HCT116 (cell line): ENCODE results near the gene FAM234B. TPM values are rescaled to one million over a fixed set of nuclear protein-coding genes. Genes with fewer than 3 reads are reported as not detected.

Experiments
- ATAC-seq: fragments of 200-7000 bp; cut with Tn5 transposase; 2 replicates; pipeline ENCODE4 v1.9.1; 2020; ENCODE audit warnings: mild to moderate bottlenecking, moderate library complexity
- BruUV-seq: library from RNA; stranded (reverse); fragments of 400-500 nt; replicated peaks from 2 replicates; lab custom pipeline; 2021; lab: Mats Ljungman, UMichigan
- CTCF ChIA-PET: fragments of 300-600 bp; sonication (Branson Sonifier 250); formaldehyde crosslinking; loops from one replicate; lab custom pipeline; 2021; ENCODE audit warnings: antibody characterized with exemption; lab: Charles Lee
- POLR2A ChIA-PET: fragments of 300-600, 350-600 bp; sonication (Branson Sonifier 250); formaldehyde crosslinking; loops from one replicate; lab custom pipeline; 2021; ENCODE audit warnings: antibody characterized with exemption; lab: Charles Lee
- RAD21 ChIA-PET, 2 experiments: fragments of 300-600 bp; sonication (Branson Sonifier 250); formaldehyde crosslinking; loops; one replicate each; lab custom pipeline; 2023; ENCODE audit warnings: low total read pairs in 2 of 2; ENCODE audit not compliant: uncharacterized antibody in 2 of 2, unreplicated experiment in 2 of 2, low non-redundant PET in 1 of 2; lab: Charles Lee
- DNase-seq: peaks from one replicate; pipeline ENCODE4 v3.0.0-alpha.2; 2010; ENCODE audit warnings: low read depth, low spot score
- H2AFZ ChIP-seq: fragments of 200-600 bp; shearing (Covaris generic), sonication (generic); 2 replicates; pipeline ENCODE4 v1.6.1; 2017; ENCODE audit warnings: low read depth, mixed run types, mixed read lengths, antibody characterized with exemption, low read length; ENCODE audit not compliant: poor library complexity, severe bottlenecking
- H3K27ac ChIP-seq: 2 replicates; pipeline ENCODE4 v1.5.1; 2012; ENCODE audit warnings: low read depth, low read length
- H3K27me3 ChIP-seq: fragments of 200-600 bp; sonication (generic); 2 replicates; pipeline ENCODE4 v1.6.1; 2016; ENCODE audit warnings: mixed run types, low read length, mixed read lengths; ENCODE audit not compliant: insufficient read depth
- H3K36me3 ChIP-seq, 2 experiments: fragments of 200-500 bp in 1 of 2; fragments of 200-600 bp in 1 of 2; sonication (Bioruptor generic) in 1 of 2; sonication (generic) in 1 of 2; 2 replicates each; pipeline versions ENCODE4 v1.5.1 to v1.6.1; 2014 to 2016; ENCODE audit warnings: low read length in 2 of 2, inconsistent platforms in 1 of 2, mixed read lengths in 1 of 2, mixed run types in 1 of 2; ENCODE audit not compliant: insufficient read depth in 2 of 2, control insufficient read depth in 1 of 2
- H3K4me1 ChIP-seq, 2 experiments: fragments of 200-600 bp in 1 of 2; sonication (generic) in 1 of 2; 2 replicates each; pipeline versions ENCODE4 v1.5.1 to v1.6.1; 2012 to 2017; ENCODE audit warnings: low read length in 2 of 2, inconsistent platforms in 1 of 2, mild to moderate bottlenecking in 1 of 2, mixed read lengths in 1 of 2, mixed run types in 1 of 2, moderate library complexity in 1 of 2; ENCODE audit not compliant: insufficient read depth in 2 of 2, control insufficient read depth in 1 of 2
- H3K4me2 ChIP-seq: fragments of 200-600 bp; sonication (generic); 2 replicates; pipeline ENCODE4 v1.6.1; 2017; ENCODE audit warnings: mixed run types, low read length, mixed read lengths
- H3K4me3 ChIP-seq, 2 experiments: fragments of 200-600 bp in 1 of 2; sonication (generic) in 1 of 2; replicated peaks in 1 of 2; 2 replicates each; pipeline ENCODE4 v1.5.1; 2011 to 2016; ENCODE audit warnings: low read length in 2 of 2, control low read depth in 1 of 2, low read depth in 1 of 2, mild to moderate bottlenecking in 1 of 2, mixed read lengths in 1 of 2, mixed run types in 1 of 2
- H3K79me2 ChIP-seq: fragments of 200-600 bp; sonication (generic); 2 replicates; pipeline ENCODE4 v1.6.1; 2017; ENCODE audit warnings: mild to moderate bottlenecking, mixed run types, low read length, moderate library complexity, mixed read lengths; ENCODE audit not compliant: insufficient read depth
- H3K9ac ChIP-seq: fragments of 200-600 bp; sonication (generic); 2 replicates; pipeline ENCODE4 v1.6.1; 2016; ENCODE audit warnings: low read length, mixed read lengths
- H3K9me2 ChIP-seq: fragments of 200-600 bp; sonication (generic), shearing (Covaris generic); 2 replicates; pipeline ENCODE4 v1.6.1; 2017; ENCODE audit warnings: mixed run types, mild to moderate bottlenecking, moderate library complexity; ENCODE audit not compliant: insufficient read depth
- H3K9me3 ChIP-seq, 2 experiments: fragments of 200-500 bp in 1 of 2; fragments of 200-600 bp in 1 of 2; sonication (Bioruptor generic) in 1 of 2; sonication (generic) in 1 of 2; 2 replicates each; pipeline ENCODE4 v1.6.1; 2014 to 2017; ENCODE audit warnings: low read length in 2 of 2, mixed read lengths in 2 of 2, inconsistent platforms in 1 of 2, low read depth in 1 of 2, mild to moderate bottlenecking in 1 of 2, mixed run types in 1 of 2, moderate library complexity in 1 of 2; ENCODE audit not compliant: control insufficient read depth in 1 of 2, insufficient read depth in 1 of 2
- H4K20me1 ChIP-seq: fragments of 200-600 bp; sonication (generic), shearing (Covaris generic); 2 replicates; pipeline ENCODE4 v1.6.1; 2017; ENCODE audit warnings: mixed run types, mild to moderate bottlenecking, moderate library complexity; ENCODE audit not compliant: insufficient read depth
- ATF3 ChIP-seq: IDR thresholded peaks from 2 replicates; pipeline ENCODE4 v1.6.1; 2012
- CBX3 ChIP-seq: IDR thresholded peaks from 2 replicates; pipeline ENCODE4 v1.6.1; 2012; ENCODE audit warnings: low read depth
- CEBPB ChIP-seq: IDR thresholded peaks from 2 replicates; pipeline ENCODE4 v1.6.1; 2012; ENCODE audit warnings: low read depth
- CTCF ChIP-seq, 3 experiments: fragments of 200-600 bp in 1 of 3; sonication (generic) in 1 of 3; IDR thresholded peaks in 2 of 3; conservative IDR thresholded peaks in 1 of 3; 2 replicates each; pipeline ENCODE4 v1.5.1; 2012 to 2017; ENCODE audit warnings: low read depth in 2 of 3, low read length in 2 of 3, antibody characterized with exemption in 1 of 3, borderline replicate concordance in 1 of 3, control low read depth in 1 of 3, mild to moderate bottlenecking in 1 of 3, mixed read lengths in 1 of 3, mixed run types in 1 of 3, moderate library complexity in 1 of 3; ENCODE audit not compliant: insufficient read depth in 1 of 3
- EGR1 ChIP-seq: IDR thresholded peaks from 2 replicates; pipeline ENCODE4 v1.6.1; 2012; ENCODE audit warnings: low read depth
- EZH2 ChIP-seq: fragments of 200-600 bp; sonication (generic); IDR thresholded peaks from 2 replicates; pipeline ENCODE4 v1.6.1; 2017; ENCODE audit warnings: antibody characterized with exemption, mixed run types
- EZH2phosphoT487 ChIP-seq: fragments of 200-600 bp; IDR thresholded peaks from 2 replicates; pipeline ENCODE4 v1.6.1; 2018; ENCODE audit warnings: antibody characterized with exemption, borderline replicate concordance
- FOSL1 ChIP-seq: IDR thresholded peaks from 2 replicates; pipeline ENCODE4 v1.6.1; 2012; ENCODE audit warnings: low read depth
- JUND ChIP-seq: IDR thresholded peaks from 2 replicates; pipeline ENCODE4 v1.6.1; 2012
- POLR2A ChIP-seq: IDR thresholded peaks from 2 replicates; pipeline ENCODE4 v1.7.0; 2011; ENCODE audit warnings: borderline replicate concordance; ENCODE audit not compliant: insufficient read depth, insufficient read length; ENCODE audit errors: extremely low read depth
- RAD21 ChIP-seq: IDR thresholded peaks from 2 replicates; pipeline ENCODE4 v1.6.1; 2012; ENCODE audit warnings: low read depth, mild to moderate bottlenecking
- REST ChIP-seq: IDR thresholded peaks from 2 replicates; pipeline ENCODE4 v1.6.1; 2012; ENCODE audit warnings: low read depth
- SIN3A ChIP-seq: IDR thresholded peaks from 2 replicates; pipeline ENCODE4 v1.6.1; 2012; ENCODE audit warnings: low read depth
- SP1 ChIP-seq: IDR thresholded peaks from 2 replicates; pipeline ENCODE4 v1.6.1; 2012; ENCODE audit warnings: low read depth
- SRF ChIP-seq: IDR thresholded peaks from 2 replicates; pipeline ENCODE4 v1.6.1; 2012; ENCODE audit warnings: low read depth
- ZBTB33 ChIP-seq: IDR thresholded peaks from 2 replicates; pipeline ENCODE4 v1.6.1; 2011; ENCODE audit warnings: mild to moderate bottlenecking, low read length, moderate library complexity; ENCODE audit not compliant: insufficient replicate concordance; ENCODE audit errors: extremely low read depth
- ZFX ChIP-seq: fragments of 450-650 bp; IDR thresholded peaks from 2 replicates; pipeline ENCODE4 v1.6.1; 2017
- ZNF274 ChIP-seq: fragments of 200-500 bp; sonication (Bioruptor generic); IDR thresholded peaks from 2 replicates; pipeline ENCODE4 v1.6.1; 2014; ENCODE audit warnings: mild to moderate bottlenecking, low read depth, low read length, inconsistent platforms
- intact Hi-C: fragments of 100-400 bp; cut with micrococcal nuclease; formaldehyde crosslinking; loops from 2 replicates; pipeline ENCODE4 v1.10.0; 2022
- total RNA-seq: library from RNA; stranded (reverse); gene quantifications from one replicate; pipeline ENCODE4 v1.2.1, GENCODE V29; 2021; ENCODE audit not compliant: unreplicated experiment

The FAM234B gene
- total RNA-seq, 1 experiment from 2014 or later: 15.9 TPM

DNA sequence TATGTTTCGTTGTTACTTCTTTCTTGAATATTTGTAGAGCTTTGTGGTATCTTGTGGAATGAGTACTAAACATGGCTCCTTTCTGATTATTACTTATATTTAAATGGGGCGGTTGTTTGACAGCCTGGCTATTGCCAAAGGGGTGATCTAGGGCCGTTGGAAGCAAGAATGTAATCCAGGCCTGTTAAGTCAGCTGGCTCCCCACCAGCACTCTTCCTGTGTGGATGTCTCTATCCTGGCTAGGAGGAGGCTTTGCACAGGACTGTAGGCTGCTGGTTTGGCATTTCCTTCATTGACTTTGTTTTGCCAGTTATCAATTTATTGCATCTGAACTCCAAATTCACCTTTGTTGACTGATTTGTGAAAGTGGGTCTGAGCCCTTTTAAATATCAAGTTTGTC lies 5.6 kb downstream of the FAM234B start:
- DNase-seq (no peak), ATAC-seq (no peak)
- no peak overlapping the region for H3K27ac ChIP-seq
- no peaks in the 10 kb centered on the region for H3K27me3 ChIP-seq
- peaks cover 12% of the 10 kb centered on the region for H3K79me2 ChIP-seq
- no peaks in the 10 kb centered on the region for H4K20me1 ChIP-seq
- ChIA-PET CTCF (no interaction called here), RAD21 (no interaction called here), POLR2A (no interaction called here)
- no peak overlapping the region for H3K9ac ChIP-seq
- intact Hi-C loops: no loop called here
- peaks cover 0 to 7% of the 10 kb centered on the region in 2 experiments; a peak in 2 of 4 replicates for H3K4me1 ChIP-seq
- H2AFZ ChIP-seq: no peak overlapping the region
- no peaks in the 10 kb centered on the region for H3K9me2 ChIP-seq
- BruUV-seq: no TSS peak
- no peak overlapping the region for H3K4me3 ChIP-seq
- H3K36me3 ChIP-seq: no peaks in the 10 kb centered on the region
- no peak overlapping the region for H3K4me2 ChIP-seq
- TF ChIP-seq CBX3: no peak
- no peak for TF ChIP-seq JUND
- TF ChIP-seq CTCF (IDR thresholded peaks at IDR 0.05 in 2 of 3, conservative IDR thresholded peaks at IDR 0.05 in 1 of 3; ENCODE audit: borderline replicate concordance in 1 of 3, insufficient read depth in 1 of 3, low read depth in 2 of 3, low read length in 2 of 3): no peak
- no peak for TF ChIP-seq ZBTB33
- no peak for TF ChIP-seq EGR1
- TF ChIP-seq FOSL1: no peak
- no peak for TF ChIP-seq RAD21
- TF ChIP-seq REST: no peak
- TF ChIP-seq ATF3: no peak
- TF ChIP-seq EZH2phosphoT487: no peak
- no peak for TF ChIP-seq ZFX
- no peak for TF ChIP-seq SIN3A
- TF ChIP-seq CEBPB: no peak
- no peak for TF ChIP-seq SP1
- no peak for TF ChIP-seq SRF
- no peak for TF ChIP-seq ZNF274
- TF ChIP-seq POLR2A: no peak
- no peak for TF ChIP-seq EZH2
- H3K9me3 ChIP-seq: peaks cover 0 to 3% of the 10 kb centered on the region in 2 experiments; a peak in 1 of 4 replicates
